Measurements from ENCODE around the gene FAM222A.

The FAM222A gene

GRCh38 chr12:109758426-109759420 is 45.1 kb downstream of the FAM222A start:
- in situ Hi-C loops (cut with MboI; ENCODE audit: low sequenced_read_pairs): no loop called here

GRCh38 chr12:109759595-109759994 is 46.0 kb downstream of the FAM222A start:
- in situ Hi-C loops (cut with MboI; ENCODE audit: low sequenced_read_pairs): no loop called here

- in situ Hi-C loops (cut with MboI; ENCODE audit: low sequenced_read_pairs): no loop called here
Measured at GRCh38 chr12:109760031-109760929, 46.7 kb downstream of the FAM222A start.

GRCh38 chr12:109760930-109761921 is 47.6 kb downstream of the FAM222A start:
- in situ Hi-C loops (cut with MboI; ENCODE audit: low sequenced_read_pairs): no loop called here

GRCh38 chr12:109762071-109762672 is 48.5 kb downstream of the FAM222A start:
- in situ Hi-C loops (cut with MboI; ENCODE audit: low sequenced_read_pairs): no loop called here

- in situ Hi-C loops (cut with MboI; ENCODE audit: low sequenced_read_pairs): no loop called here
Measured at GRCh38 chr12:109762673-109763191, 49.1 kb downstream of the FAM222A start.

- in situ Hi-C loops (cut with MboI; ENCODE audit: low sequenced_read_pairs): no loop called here
Measured at GRCh38 chr12:109763201-109763841, 49.7 kb downstream of the FAM222A start.

GRCh38 chr12:109764123-109764522 is 50.5 kb downstream of the FAM222A start:
- in situ Hi-C loops (cut with MboI; ENCODE audit: low sequenced_read_pairs): no loop called here

GRCh38 chr12:109764776-109765445 is 51.3 kb downstream of the FAM222A start:
- in situ Hi-C loops (cut with MboI; ENCODE audit: low sequenced_read_pairs): no loop called here

- in situ Hi-C loops (cut with MboI; ENCODE audit: low sequenced_read_pairs): no loop called here
Measured at GRCh38 chr12:109765446-109765810, 51.8 kb downstream of the FAM222A start.

- in situ Hi-C loops (cut with MboI; ENCODE audit: low sequenced_read_pairs): no loop called here
Measured at GRCh38 chr12:109766251-109766778, 52.7 kb downstream of the FAM222A start.

- in situ Hi-C loops (cut with MboI; ENCODE audit: low sequenced_read_pairs): no loop called here
Measured at GRCh38 chr12:109767456-109767855, 53.8 kb downstream of the FAM222A start.

- in situ Hi-C loops (cut with MboI; ENCODE audit: low sequenced_read_pairs): no loop called here
Measured at GRCh38 chr12:109767991-109768900, 54.6 kb downstream of the FAM222A start.

- in situ Hi-C loops (cut with MboI; ENCODE audit: low sequenced_read_pairs): no loop called here
Measured at GRCh38 chr12:109768901-109769670, 55.5 kb downstream of the FAM222A start.

- in situ Hi-C loops (cut with MboI; ENCODE audit: low sequenced_read_pairs): loop anchor here (10.0 kb wide), 1 partner anchor 245 kb away; no protein-coding TSS in a partner anchor
Measured at GRCh38 chr12:109770104-109770860, 56.7 kb downstream of the FAM222A start.

All from HL-60/S4 treated with phorbol 12-myristate 13-acetate at 8.2 ng/mL for 4 days and 3 days (cell line).